NCI-H2196 (cell line): ENCODE results near the gene FUNDC2.
"Not testable (repeated sequence)": the region's sequence is repeated elsewhere in the genome, so short reads cannot be mapped to it uniquely, and the experiment has no call there.

ENCODE experiments used
- DNase-seq: peaks from one replicate; lab custom pipeline; 2025; ENCODE audit not compliant: unreplicated experiment; lab: John Stamatoyannopoulos, UW

FUNDC2 gene, protein sequence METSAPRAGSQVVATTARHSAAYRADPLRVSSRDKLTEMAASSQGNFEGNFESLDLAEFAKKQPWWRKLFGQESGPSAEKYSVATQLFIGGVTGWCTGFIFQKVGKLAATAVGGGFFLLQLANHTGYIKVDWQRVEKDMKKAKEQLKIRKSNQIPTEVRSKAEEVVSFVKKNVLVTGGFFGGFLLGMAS

DNA sequence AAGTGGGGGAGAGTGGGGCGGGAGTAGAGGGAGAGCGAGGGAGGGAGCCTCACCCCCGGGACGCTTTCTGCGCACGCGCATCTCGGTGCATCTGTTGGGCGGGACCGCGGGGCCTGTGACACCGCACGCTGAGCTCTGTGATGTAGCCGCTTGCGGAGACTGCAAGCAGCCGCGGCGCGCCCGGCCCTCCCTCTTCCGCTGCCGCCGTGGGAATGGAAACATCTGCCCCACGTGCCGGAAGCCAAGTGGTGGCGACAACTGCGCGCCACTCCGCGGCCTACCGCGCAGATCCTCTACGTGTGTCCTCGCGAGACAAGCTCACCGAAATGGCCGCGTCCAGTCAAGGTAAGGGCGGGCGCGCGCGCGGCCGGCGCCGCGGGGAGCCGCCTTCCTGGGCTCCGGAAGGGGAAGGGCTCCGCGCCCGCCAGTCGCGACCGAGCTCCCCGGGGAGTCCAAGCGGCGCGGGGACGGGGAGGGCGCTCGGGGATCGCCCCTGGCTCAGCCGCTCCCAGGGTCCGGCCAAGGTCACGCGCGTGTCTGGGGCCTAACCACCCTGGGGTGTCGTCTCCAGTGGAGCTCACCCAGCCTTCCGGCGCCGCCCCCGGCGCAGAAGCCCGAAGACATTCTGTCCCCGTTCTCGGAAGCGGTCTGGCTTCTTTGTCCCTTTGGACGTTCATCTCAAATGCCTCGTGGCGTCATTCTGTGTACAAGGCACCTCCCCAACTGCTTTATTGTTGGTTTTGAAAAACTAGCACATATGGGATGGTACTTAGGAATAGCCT, at the start of gene FUNDC2:
FUNDC2 (plus strand) TSS at position 118 of the 782 bp plus-strand sequence; CDS start at position 213, 95 bp downstream.
- DNase-seq, result peak; percentile 91

DNA sequence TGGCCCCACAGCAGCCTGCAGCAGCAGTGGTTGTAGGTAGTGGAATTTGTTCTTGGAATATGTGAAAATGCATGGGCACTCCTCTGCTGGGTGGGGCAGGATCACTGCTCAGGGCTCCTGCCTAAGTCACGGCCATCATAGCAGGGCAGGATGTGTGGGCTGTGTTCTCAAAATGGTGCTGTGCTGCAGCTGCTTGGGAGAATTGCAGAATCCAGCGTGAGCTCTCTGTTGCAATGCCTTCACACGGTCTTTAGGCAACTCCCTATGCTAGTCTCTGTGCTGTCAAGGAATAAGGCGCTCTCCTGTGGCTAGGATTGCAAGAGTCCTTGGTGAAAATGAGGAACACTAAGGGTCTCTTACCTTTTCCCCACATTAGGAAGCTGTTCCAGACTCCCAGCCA, 47.0 kb upstream of the FUNDC2 start:
- DNase-seq, result no peak

DNA sequence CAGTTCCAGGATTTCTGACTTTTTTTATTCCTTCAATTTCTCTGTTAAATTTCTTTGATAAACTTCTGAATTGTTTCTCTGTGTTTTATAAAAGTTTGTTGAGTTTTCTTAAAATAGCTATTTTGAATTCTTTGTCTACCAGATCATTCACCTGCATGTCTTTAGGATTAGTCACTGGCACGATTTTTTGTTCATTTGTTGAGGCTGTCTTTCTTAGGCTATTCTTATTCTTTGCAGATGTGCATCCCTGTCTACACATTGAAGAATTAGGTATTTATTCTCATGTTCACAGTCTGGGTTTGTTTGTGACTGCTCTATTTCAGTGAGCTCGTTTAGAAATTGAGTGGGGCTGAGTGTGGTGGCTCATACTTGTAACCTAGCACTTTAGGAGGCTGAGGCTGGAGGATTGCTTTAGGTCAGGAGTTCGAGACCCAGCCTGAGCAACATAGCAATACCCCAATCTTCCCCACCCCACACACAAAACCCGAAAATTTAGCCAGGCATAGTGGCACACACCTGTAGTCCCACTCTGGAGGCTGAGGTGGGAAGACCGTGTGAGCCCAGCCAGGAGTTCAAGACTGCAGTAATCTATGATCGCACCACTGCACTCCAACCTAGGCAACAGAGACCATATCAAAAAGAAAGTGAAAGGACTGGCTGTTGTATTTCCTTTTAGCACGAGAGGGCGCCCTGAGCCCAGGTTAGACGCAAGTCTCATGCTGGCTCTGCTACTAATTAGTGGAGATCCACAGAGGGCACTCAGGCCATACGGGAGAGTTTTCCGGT, 46.1 kb upstream of the FUNDC2 start:
- peak; percentile 55 for DNase-seq

DNA sequence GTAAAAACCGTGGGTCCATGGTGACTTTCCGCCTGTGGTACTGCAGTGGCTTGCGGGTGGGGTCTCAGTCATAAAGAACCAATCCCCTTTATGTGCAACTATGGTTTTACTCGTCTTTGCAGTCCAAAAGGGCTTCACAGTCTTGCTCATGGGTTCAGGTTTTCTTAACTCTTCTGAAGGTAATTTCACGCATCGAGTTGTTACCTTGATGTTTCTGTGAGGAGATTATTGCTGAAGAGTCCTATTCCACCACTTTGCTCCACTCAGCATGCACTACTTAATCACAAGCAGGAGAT, 45.6 kb upstream of the FUNDC2 start:
- DNase-seq, result no peak

DNA sequence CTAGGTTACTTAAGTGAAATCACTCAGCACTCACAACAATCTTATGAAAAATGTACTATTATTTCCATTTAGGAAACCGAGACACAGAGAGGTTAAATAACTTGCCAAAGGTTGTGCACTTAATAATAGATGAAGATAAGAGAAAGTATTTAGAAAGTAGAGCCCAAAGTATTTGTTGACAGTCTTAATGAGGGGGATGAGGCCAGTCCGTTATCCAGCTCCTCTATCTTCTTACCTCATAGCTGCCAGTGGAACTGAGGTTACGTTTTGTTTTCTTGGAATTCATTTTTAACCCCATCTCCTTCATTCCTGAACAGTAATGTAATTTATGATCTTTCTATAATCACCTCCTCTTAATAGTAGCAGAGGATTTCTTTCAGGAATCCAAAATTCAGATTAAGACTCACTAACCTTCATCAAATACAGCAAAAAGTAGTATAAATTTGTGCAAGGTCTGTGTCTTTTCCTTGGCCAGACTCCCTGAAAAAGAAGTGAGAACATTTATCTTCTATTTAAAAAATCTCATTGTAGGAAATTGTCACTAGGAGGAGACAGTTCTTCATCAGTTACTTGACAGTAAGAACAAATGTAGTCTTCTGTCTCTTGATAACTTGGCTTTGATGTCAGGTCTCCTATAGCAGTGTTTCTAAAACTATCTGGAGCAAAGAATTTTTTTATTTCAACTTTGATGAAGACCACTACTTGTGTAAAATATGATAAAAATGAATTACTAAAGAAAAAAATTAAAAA, 39.6 kb upstream of the FUNDC2 start:
- no peak for DNase-seq

DNA sequence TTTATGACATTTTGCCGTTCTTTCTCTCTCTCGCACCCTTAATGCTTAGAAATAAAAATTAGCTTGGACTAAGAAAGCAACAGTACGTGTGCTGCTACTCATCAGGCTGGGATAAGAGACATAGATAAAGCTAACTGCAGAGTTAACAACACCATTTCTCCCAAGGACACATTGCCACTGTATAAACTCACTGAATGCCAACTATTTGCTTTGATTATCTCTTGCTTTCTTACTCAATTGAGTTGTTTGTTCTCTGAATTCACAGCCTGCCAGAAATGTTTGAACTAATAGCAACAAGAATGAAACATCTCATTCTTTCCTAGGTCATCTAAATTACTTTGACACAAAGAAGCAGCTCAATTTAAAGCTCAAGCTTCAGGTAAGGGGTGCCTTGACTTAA, 38.7 kb upstream of the FUNDC2 start:
- DNase-seq, result no peak

DNA sequence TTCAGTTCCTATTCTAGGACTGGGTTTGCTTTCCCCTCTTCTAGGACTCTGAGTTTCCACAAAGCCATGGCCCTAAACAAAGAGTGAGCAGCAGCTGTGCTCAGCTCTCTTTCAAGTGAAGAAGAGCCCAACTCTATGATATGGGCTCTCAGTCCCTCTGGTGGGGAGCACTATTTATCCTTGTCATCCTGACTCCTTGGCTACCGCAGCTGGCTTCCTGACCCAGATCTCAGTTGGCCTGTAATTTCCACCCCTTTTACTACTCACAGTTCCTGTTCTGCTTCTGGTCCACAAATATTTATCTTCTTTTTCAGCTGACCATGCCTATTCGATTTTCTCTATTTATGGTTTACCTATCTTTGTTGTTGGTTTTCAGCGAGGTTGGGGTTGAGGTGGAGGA, 37.9 kb upstream of the FUNDC2 start:
- no peak for DNase-seq

DNA sequence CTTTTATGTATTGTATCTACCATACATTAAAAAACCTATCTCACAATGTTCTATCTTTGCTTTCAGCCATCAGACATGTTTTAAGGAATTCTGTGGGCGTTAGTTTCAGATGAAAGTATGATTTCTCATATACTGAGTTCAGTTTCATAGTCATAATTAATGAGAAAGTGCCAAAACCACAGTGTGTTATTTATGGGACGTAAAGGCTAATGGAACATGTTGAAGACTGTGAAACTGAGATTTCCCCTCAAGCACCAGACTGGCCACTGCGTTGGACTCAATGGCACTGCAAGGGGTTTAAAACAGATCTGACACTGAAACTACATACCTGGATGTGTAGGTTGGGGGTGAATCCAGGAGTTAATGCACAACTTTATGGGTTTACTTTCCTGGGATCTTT, 36.1 kb upstream of the FUNDC2 start:
- DNase-seq, result no peak

DNA sequence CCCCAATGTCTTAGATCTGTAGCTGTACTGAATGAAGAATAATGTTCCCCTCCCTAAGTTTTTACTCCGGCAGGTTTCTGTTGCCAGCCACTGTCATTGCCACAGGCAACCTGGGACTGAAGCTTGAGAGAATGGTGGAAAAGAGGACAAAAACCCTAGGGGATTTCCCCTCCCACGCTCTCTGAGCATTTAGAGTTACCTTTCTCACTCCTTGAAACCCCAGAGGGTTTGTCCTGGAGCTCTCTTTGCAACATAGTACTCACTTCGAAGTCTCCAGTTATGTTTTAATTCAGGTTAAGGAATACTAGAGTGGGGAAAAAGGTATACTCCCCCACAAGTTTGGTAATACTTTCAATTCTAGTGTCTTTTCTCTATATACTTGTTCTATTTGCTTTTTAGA, 35.6 kb upstream of the FUNDC2 start:
- no peak for DNase-seq

DNA sequence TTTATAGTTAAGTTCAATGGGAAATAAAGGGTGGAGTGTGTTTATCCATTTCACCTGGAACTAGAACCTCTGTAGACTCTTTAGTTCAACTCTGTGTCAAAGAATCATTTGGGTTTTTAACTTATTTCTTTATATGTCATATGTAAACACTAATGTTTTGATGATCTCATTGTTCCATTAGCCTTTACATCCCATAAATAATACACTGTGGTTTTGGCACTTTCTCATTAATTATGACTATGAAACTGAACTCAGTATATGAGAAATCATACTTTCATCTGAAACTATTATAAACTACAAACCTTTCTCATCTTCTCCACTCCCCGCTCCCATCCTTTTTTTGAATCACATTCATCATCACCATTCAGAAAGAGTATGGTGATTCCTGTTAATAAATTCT, 35.2 kb upstream of the FUNDC2 start:
- no peak for DNase-seq

DNA sequence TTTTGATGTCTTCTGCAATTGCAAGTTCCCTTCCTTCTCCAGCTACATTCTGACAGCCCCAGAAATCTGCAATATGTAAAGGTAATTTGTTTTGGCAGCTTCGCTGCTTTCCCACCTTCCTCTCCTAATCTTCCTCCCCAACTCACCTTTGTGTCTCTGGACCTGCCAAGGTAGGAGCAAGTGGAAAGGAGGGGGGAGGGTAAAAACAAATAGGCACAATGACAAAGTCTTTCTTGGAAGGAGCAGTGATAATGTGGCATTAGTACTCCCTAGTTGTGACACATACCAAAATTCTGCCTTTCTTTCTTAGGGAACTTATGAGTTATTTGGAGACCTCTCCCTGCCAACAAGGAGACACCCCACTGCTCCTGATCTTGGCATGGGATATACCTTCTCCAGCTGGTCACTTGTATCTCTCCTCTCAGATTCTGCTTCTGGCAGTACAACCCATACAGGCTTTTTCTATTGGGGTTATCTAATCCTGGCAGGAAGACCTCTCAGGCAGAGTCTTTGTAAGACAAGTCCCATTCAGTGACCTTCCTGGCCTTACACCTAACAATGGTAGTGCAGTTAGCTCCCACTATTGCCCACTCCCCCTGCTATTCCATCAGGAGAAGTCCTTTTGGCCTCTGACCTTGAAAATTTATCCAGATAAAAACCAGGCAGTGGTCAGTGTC, 28.3 kb upstream of the FUNDC2 start:
- no peak for DNase-seq

DNA sequence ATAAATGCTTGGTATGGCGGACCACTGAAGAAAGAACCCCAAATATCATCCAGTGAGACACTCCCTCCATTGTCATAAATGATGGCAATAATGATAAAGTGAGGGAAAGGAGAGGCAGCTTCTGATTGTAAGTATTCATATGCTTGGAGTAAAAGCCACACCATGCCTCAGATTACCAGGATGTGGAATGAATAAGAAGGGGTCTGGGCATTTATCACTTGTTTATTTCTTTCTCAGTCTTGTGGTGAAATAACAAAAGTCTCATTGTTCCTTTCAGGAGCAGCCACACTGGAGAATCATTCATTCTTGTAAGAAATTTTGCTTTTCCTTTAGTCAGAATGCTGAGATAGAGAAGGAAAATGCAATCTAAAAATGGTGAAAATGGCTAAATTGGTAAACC, 25.8 kb upstream of the FUNDC2 start:
- DNase-seq, result no peak

DNA sequence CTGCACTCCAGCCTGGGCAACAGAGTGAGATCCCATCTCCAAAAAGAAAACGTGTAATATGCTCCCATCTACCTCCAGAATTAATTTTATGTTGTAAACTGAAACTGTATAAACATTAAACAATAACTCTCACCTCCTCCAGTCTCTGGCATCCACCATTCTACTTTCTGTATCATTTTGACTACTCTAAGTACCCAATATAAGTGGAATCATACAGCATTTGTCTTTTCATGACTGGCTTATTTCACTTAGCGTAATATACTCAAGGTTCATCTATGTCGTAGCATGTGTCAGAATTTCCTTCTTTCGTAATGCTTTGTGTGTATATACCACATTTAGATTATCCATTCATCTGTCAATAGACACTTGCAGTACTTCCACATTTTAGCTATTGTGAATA, 24.8 kb upstream of the FUNDC2 start:
- no peak for DNase-seq

DNA sequence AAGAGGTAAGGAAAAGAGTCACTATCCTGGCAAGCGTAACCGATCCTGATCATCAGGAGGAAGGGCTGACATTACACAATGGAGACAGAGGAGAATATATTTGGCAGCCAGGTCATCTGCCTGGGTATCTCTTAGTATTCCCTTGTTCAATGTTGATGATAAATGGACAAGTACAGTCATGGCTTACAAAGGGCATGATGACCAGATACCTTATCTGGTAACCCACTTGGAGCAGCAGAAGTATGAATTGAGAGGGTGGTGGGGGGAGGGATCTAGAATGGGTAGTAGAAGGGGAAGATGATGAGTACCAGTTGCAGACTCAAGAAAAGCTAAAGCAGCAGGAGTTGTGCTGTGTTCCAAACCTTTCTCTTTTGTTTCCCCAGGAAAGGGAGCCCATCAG, 21.5 kb upstream of the FUNDC2 start:
- no peak for DNase-seq

DNA sequence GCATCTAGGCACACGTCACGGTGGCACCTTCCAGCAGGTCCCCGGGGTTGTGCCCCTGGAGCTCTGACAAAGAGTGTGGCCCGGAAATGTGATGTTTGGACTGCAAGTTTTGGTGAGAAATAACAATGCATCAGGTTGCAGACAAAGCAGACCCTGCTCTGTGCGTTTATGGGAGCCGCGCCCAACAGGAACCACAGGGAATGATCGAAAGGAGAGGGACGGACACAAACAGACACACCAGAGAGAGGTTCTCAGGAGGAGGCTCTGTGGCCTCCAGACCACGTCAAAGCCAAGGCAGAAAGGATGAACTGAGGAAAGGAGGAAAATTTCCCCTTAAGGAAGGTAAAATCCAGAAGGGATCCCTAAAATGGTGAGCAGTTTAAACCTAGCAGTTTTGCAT, 20.3 kb upstream of the FUNDC2 start:
- DNase-seq, result not testable (repeated sequence)

DNA sequence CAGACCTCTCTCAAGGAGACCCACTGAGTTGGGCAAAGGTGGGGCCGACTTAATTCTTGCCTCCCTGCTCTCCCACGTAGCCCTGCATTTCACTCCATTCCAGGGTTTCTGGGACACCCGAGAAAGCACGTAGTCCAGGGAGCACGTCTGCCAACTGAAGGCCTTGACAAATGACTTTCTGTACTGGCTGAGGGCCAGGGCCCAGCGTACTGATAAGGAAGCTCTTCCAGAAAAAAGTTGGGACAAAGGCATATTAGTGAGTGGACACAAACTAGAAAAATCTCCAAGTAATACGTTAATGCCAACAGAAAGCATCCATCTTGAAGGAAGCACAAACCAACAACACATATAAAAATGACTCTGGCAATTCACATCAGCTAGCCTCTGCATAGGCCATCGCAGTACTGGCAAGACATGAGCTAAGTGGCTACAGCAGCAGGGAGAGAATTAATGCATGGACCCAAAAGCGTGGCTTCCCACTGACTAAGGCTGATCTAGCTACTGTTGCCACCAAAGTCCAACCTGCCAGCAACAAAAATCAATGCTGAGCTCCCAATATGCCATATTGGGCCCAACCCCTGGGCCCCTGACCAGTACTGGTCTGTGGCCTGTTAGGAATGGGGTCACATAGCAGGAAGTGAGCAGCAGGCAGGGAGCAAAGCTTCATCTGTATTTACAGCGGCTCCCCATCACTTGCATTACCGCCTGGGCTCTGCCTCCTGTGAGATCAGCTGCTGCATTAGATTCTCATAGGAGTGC, 19.6 kb upstream of the FUNDC2 start:
- DNase-seq, result not testable (repeated sequence)

DNA sequence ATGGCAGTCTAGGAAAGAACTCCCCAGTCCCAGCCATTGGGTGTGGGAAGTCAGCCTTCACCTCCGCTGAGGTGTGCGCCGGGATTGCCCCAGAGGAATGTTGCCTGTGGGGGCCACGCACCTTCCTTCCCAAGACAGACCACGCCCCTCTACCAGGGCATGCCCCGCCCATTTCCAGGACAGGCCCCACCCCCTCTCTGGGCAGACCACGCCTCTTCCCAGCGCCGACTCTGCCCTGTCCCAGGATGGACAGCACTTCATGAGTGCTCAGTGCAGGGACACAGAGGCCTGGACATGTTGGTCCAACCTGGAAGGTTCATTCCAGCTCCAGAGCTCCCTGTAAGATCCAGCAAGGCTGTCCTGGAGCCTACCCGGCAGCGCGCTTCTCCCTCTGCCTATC, 18.1 kb upstream of the FUNDC2 start:
- not testable (repeated sequence) for DNase-seq

DNA sequence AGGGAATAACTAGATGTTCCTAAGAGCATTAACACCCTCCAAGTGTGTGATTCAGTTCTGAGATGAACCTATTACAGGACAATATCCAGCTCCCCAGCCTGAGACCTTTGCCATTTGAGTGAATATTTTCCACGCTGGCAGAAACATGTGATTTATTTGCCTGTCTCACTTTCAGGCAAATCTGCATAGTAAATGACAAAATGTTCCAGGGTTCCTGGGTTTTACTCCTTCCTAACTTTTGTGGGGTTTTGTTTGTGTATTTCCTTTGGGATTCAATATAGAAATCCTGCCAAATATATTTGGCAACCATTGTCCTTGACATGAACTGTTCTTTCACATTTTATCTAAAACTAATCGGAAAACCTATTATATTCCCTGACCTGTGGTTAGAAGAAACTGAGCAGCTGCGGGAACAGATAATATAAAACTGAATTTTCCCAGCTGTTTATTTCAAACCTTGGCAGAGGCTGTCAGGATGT, 16.6 kb upstream of the FUNDC2 start:
- no peak for DNase-seq

DNA sequence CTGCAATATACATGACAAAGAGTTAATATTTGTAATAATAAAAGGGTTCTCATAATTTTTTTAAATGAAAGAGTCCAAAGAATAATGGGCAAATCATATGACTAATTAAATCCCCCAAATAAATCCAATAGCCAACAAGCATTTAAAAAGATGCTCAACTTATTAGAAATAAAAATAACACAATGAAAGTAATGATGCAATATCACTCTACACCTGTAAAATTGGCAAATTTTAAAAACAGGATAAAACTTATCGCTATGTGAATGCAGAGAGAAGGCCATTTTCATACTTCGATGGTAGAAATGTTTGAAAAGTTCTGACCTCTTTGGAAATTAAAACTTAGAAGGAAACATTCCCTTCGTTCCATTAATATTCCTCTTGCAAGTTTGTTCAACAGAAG, 6.1 kb upstream of the FUNDC2 start:
- no peak for DNase-seq

DNA sequence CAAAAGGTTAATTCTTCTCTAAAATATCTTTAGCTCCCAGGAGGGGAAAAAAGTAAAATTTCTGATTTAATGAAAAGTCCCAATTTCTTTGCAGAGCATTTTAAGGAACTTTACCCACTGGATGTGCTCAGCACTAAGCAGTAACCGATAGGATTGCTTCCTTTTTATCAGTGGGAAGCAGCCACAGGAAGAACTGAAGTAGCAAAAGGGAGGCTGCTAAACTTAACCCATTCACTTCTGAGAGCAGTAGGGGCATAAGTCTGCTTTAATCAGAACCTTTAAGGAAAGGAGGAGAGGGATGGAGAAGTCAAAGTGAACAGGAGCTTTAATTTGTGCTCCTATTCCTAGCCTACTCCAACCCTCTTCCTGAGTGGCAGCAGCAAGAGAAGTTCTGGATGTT, 4.1 kb upstream of the FUNDC2 start, which contains the start of gene F8:
F8 (minus strand) TSS at position 139 of the 400 bp plus-strand sequence. CDS start 171 bp downstream, outside the sequence.
- DNase-seq, result no peak
